Calu3 (cell line): ENCODE data around the gene ALG9. TPM values are rescaled to one million over a fixed set of nuclear protein-coding genes. Genes with fewer than 3 reads are reported as not detected.

Experiments used
- BruUV-seq: library from RNA; stranded (reverse); fragments of 400-500 nt; replicated peaks from 2 replicates; lab custom pipeline; 2021; lab: Mats Ljungman, UMichigan
- CTCF ChIA-PET: fragments of 300-600 bp; sonication (Branson Sonifier 250); formaldehyde crosslinking; loops from one replicate; lab custom pipeline; 2022; ENCODE audit warnings: antibody characterized with exemption; lab: Charles Lee
- DNase-seq: peaks from one replicate; pipeline ENCODE4 v3.0.0; 2022
- H3K27ac Mint-ChIP-seq: one replicate; pipeline ENCODE4 v1.8.0; 2022; ENCODE audit warnings: mixed read lengths; ENCODE audit not compliant: unreplicated experiment
- H3K27me3 Mint-ChIP-seq: one replicate; pipeline ENCODE4 v1.8.0; 2022; ENCODE audit warnings: mixed read lengths; ENCODE audit not compliant: unreplicated experiment
- H3K36me3 Mint-ChIP-seq: one replicate; pipeline ENCODE4 v1.8.0; 2022; ENCODE audit warnings: mild to moderate bottlenecking, moderate library complexity, mixed read lengths; ENCODE audit not compliant: insufficient read depth, unreplicated experiment
- H3K4me1 Mint-ChIP-seq: one replicate; pipeline ENCODE4 v1.8.0; 2022; ENCODE audit warnings: mild to moderate bottlenecking, low read depth, mixed read lengths; ENCODE audit not compliant: unreplicated experiment
- H3K4me3 Mint-ChIP-seq: one replicate; pipeline ENCODE4 v1.8.0; 2022; ENCODE audit warnings: mild to moderate bottlenecking, low read depth, moderate library complexity, mixed read lengths; ENCODE audit not compliant: unreplicated experiment
- H3K9me3 Mint-ChIP-seq: one replicate; pipeline ENCODE4 v1.8.0; 2022; ENCODE audit warnings: low read depth, mixed read lengths; ENCODE audit not compliant: unreplicated experiment
- CTCF ChIP-seq: fragments of 200-600 bp; IDR thresholded peaks from one replicate; pipeline ENCODE4 v1.8.0; 2022; ENCODE audit warnings: antibody characterized with exemption; ENCODE audit not compliant: unreplicated experiment
- intact Hi-C: fragments of 100-400 bp; cut with micrococcal nuclease; formaldehyde crosslinking; loops from one replicate; pipeline ENCODE4 v1.10.0; 2022; ENCODE audit not compliant: unreplicated experiment
- total RNA-seq: library from RNA; stranded (reverse); gene quantifications from 2 replicates; pipeline ENCODE4 v1.2.3, GENCODE V29; 2022

The ALG9 gene
- total RNA-seq, 1 experiment from 2014 or later: 12.6 TPM

- Mint-ChIP-seq H3K27ac (no peak overlapping the region), H3K4me1 (peaks cover 11% of the 10 kb centered on the region), H3K9me3 (no peaks in the 10 kb centered on the region), H3K36me3 (no peaks in the 10 kb centered on the region), H3K4me3 (no peak overlapping the region), H3K27me3 (peaks cover 8% of the 10 kb centered on the region)
- TF ChIP-seq CTCF: no peak
- CTCF ChIA-PET: no interaction called here
- no peak for DNase-seq
- intact Hi-C loops: no loop called here
- no TSS peak for BruUV-seq
These were observed 38.0 kb upstream of the ALG9 start for GRCh38 chr11:111909378-111909777.

DNA sequence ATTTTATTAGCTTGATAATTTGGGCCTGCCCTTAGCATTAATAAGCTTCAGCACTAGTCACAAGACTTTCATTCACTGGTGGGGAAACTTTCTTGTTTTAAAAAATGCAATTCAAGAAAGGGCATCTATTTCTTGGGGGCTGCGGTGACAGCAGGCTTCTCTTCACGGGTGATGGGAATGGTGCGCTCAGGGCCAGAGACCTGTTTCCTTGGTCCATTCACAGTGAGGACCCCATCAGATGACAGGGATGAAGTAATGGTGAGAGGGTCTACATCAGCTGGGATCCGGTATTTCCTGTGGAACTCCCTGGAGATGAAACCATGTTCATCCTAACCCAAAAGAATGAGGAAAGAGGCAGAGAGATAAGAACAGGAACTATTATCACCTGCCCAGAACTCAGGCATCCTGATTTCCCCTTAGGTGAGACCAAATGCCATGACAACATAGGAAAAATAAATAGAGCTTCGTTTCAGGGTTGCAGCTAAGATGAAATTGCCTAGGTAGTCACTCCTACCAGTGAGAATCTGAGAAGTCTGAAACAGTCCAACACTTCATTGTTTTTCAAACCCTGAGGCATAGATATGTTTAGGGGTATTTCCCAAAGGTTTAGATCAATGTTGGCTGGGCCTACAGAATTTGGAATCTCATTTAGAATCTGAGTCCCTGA is 37.4 kb upstream of the ALG9 start:
- CTCF ChIA-PET: interaction anchor here (0.6 kb wide), 1 partner anchor 1911 kb away, joined by 4 read pairs; no protein-coding TSS in a partner anchor
- Mint-ChIP-seq H3K27me3 (peaks cover 8% of the 10 kb centered on the region), H3K27ac (no peak overlapping the region), H3K36me3 (no peaks in the 10 kb centered on the region), H3K9me3 (no peaks in the 10 kb centered on the region), H3K4me1 (peaks cover 11% of the 10 kb centered on the region), H3K4me3 (no peak overlapping the region)
- BruUV-seq: no TSS peak
- DNase-seq: no peak
- intact Hi-C loops: no loop called here
- TF ChIP-seq CTCF: no peak

DNA sequence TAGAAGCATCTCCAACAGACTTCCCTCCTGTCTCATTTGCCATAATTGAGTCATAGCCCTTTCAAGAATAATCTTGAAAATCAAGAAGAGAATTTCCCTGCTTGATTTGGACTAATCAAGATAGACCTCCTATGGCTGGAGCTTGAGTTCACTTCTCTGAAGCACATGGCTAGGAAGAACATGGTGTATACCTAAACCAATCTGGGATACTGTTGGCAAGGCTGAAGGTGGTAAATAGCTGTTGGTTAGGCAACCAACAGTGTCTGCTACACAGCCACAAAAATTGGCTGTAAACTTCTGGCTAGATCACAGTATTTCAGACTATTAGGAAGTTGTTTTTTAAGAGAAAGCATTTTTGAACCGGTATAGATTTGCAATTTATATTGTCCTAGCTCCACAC is 35.3 kb upstream of the ALG9 start:
- intact Hi-C loops: no loop called here
- CTCF ChIA-PET: no interaction called here
- H3K4me3 Mint-ChIP-seq: no peak overlapping the region
- H3K4me1 Mint-ChIP-seq: peaks cover 11% of the 10 kb centered on the region
- peaks cover 25% of the 10 kb centered on the region for H3K27me3 Mint-ChIP-seq
- DNase-seq: no peak
- no peak for TF ChIP-seq CTCF
- no peaks in the 10 kb centered on the region for H3K9me3 Mint-ChIP-seq
- H3K27ac Mint-ChIP-seq: no peak overlapping the region
- no TSS peak for BruUV-seq
- H3K36me3 Mint-ChIP-seq: no peaks in the 10 kb centered on the region

GRCh38 chr11:111905411-111905810 is 34.0 kb upstream of the ALG9 start:
- Mint-ChIP-seq H3K36me3 (no peaks in the 10 kb centered on the region), H3K27ac (no peak overlapping the region), H3K4me1 (no peaks in the 10 kb centered on the region), H3K27me3 (peaks cover 21% of the 10 kb centered on the region), H3K9me3 (no peaks in the 10 kb centered on the region), H3K4me3 (no peak overlapping the region)
- CTCF ChIA-PET: no interaction called here
- DNase-seq: no peak
- no peak for TF ChIP-seq CTCF
- BruUV-seq: no TSS peak
- intact Hi-C loops: no loop called here
